Activated T-helper 2 cell treated with anti-CD3 and anti-CD28 coated beads, Interferon-gamma antibody, Interleukin-2, Interleukin-4, amounts not matched to agents 10 μg/mL and 5 μg/mL and 100 μg/mL, durations not matched to agents 14 hours and 24 hours and 36 hours (primary cell): ENCODE data around the gene TTN. TPM values are rescaled to one million over a fixed set of nuclear protein-coding genes. Genes with fewer than 3 reads are reported as not detected.

Experiments
- DNase-seq: peaks from one replicate; pipeline ENCODE4 v3.0.0; 2021; ENCODE audit warnings: low spot score
- H3K27ac Mint-ChIP-seq: one replicate; pipeline ENCODE4 v1.8.0; 2021; ENCODE audit warnings: mixed read lengths
- H3K27me3 Mint-ChIP-seq: one replicate; pipeline ENCODE4 v1.8.0; 2021; ENCODE audit warnings: low read depth, mixed read lengths
- H3K36me3 Mint-ChIP-seq: one replicate; pipeline ENCODE4 v1.8.0; 2021; ENCODE audit warnings: low read depth, mixed read lengths
- H3K4me1 Mint-ChIP-seq: one replicate; pipeline ENCODE4 v1.8.0; 2021; ENCODE audit warnings: low read depth, mixed read lengths
- H3K4me3 Mint-ChIP-seq: one replicate; pipeline ENCODE4 v1.8.0; 2021; ENCODE audit warnings: low read depth, mild to moderate bottlenecking, moderate library complexity, mixed read lengths
- H3K9me3 Mint-ChIP-seq: one replicate; pipeline ENCODE4 v1.8.0; 2021; ENCODE audit warnings: mixed read lengths
- intact Hi-C: fragments of 100-400 bp; cut with micrococcal nuclease; formaldehyde crosslinking; loops from one replicate; pipeline ENCODE4 v1.15.1; 2023
- total RNA-seq: library from RNA; stranded (reverse); gene quantifications from 2 replicates; pipeline ENCODE4 v1.2.3, GENCODE V29; 2022

Gene TTN
- total RNA-seq, 1 donor from 2014 or later = 3.7 TPM

DNA sequence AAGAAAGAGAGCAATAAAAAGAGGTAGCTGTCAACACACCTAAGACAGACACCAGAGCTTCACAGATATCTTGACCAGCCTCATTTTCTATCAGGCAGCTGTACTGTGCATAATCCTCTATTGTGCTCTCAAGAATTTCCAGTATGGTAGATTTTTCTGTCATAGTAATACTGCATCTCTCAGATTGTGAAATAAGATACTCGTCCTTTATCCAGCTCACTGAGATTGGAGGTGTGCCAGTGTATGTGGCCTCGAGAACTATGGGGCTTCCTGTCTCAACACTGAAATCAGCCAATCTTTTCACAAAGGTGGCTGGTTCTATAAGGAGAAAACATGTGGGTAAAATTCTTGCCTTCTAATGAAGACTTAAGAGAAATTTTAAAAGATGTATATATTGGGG, 88.9 kb downstream of the TTN start:
- no peaks in the 10 kb centered on the region for H3K27me3 Mint-ChIP-seq
- H3K36me3 Mint-ChIP-seq = no peaks in the 10 kb centered on the region
- intact Hi-C loops = no loop called here
- no peak overlapping the region for H3K4me3 Mint-ChIP-seq
- no peak overlapping the region for H3K27ac Mint-ChIP-seq
- no peak for DNase-seq
- H3K4me1 Mint-ChIP-seq = no peaks in the 10 kb centered on the region
- H3K9me3 Mint-ChIP-seq = no peaks in the 10 kb centered on the region

DNA sequence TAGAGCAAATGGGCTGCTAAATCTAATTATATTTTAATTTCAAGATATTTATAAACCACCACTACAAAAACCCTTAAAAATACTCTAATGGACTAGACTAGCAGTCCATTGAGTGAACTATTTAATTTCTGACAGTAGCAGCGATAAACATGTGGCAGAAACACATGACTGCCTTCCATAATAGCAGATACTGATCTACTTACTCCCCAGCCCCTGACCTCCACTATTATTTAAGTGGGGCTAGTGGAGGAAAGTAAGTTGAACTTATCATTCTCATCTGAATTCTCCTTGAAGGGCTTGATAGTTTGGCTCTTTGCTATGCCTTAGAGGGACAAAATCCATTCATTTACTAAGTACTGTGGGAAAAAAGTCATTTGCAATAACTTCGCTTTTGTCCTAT, 90.8 kb downstream of the TTN start:
- no peaks in the 10 kb centered on the region for H3K27me3 Mint-ChIP-seq
- H3K9me3 Mint-ChIP-seq = no peaks in the 10 kb centered on the region
- no peak for DNase-seq
- intact Hi-C loops = no loop called here
- H3K4me1 Mint-ChIP-seq = no peaks in the 10 kb centered on the region
- H3K4me3 Mint-ChIP-seq = no peak overlapping the region
- no peaks in the 10 kb centered on the region for H3K36me3 Mint-ChIP-seq
- no peak overlapping the region for H3K27ac Mint-ChIP-seq

DNA sequence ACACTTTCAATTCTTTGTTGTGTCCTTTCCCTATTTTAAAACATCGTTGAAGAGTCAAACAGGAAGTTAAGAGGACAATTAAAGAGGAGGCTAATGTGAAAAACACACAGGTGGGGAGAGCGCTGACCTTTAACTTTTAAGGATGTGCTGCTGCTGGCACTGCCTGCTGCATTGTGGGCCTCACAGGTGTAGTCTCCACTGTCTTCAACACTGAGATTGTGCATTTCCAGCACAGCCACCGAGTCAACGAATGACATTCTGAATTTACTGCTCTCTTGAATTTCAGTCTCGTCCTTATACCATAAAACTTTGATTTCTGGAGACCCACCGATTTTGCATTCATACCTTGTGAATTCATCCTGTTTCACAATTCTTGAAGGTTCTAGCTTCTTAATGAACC, 91.9 kb downstream of the TTN start:
- Mint-ChIP-seq H3K9me3 (no peaks in the 10 kb centered on the region), H3K27ac (no peak overlapping the region), H3K27me3 (no peaks in the 10 kb centered on the region), H3K36me3 (no peaks in the 10 kb centered on the region), H3K4me1 (no peaks in the 10 kb centered on the region), H3K4me3 (no peak overlapping the region)
- no peak for DNase-seq
- intact Hi-C loops = no loop called here

- Mint-ChIP-seq H3K9me3 (no peaks in the 10 kb centered on the region), H3K27me3 (no peaks in the 10 kb centered on the region), H3K4me3 (no peak overlapping the region), H3K36me3 (no peaks in the 10 kb centered on the region), H3K27ac (no peak overlapping the region), H3K4me1 (no peaks in the 10 kb centered on the region)
- intact Hi-C loops = no loop called here
- DNase-seq = no peak
Measured at GRCh38 chr2:178707476-178707875, 99.7 kb downstream of the TTN start.

DNA sequence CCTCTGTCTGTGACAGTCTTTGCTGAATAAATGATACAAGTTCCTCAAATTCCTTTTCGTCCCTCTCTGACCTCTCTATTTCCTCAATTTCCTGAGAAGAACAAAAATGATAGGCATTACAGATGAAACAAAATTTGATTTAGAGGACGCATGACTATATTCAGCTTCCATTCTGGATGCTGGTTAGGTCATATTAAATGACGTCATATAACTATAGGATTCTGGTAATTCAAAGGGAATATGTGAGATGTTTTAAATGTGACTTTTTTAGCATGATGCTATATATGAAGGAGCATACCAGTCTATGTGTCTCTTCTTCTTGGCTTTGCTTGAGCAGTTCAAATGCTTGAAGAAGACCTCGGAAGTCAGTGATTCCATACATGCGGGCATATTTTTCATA, 102.3 kb downstream of the TTN start:
- Mint-ChIP-seq H3K4me3 (no peak overlapping the region), H3K27me3 (peaks cover 1% of the 10 kb centered on the region), H3K36me3 (no peaks in the 10 kb centered on the region), H3K9me3 (no peaks in the 10 kb centered on the region), H3K27ac (no peak overlapping the region), H3K4me1 (peaks cover 1% of the 10 kb centered on the region)
- intact Hi-C loops = no loop called here
- DNase-seq = no peak

- Mint-ChIP-seq H3K27ac (no peak overlapping the region), H3K27me3 (peaks cover 1% of the 10 kb centered on the region), H3K4me3 (no peak overlapping the region), H3K36me3 (no peaks in the 10 kb centered on the region), H3K9me3 (no peaks in the 10 kb centered on the region), H3K4me1 (peaks cover 1% of the 10 kb centered on the region)
- intact Hi-C loops = no loop called here
- DNase-seq = no peak
Measured at GRCh38 chr2:178702361-178702760, 104.9 kb downstream of the TTN start.

DNA sequence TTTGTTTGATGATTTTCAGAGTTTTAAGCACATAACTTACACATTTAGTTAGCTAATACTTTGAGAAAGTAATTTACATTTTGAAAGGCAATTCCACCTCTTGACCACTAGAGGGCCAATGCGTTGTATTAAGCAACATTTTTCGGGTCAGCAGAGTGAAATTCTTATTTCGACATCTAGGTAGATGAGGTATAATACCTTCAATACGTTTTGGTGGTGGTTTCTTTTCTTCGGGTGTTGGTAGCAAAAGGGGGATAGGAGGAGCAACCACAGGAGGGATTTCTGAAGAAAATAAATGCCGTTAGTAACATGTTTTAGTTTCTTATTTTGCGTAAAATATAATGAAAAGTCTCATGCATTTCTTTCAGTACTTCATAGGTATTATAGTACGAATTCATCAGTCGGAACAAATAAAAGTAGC, 106.3 kb downstream of the TTN start:
- H3K9me3 Mint-ChIP-seq = no peaks in the 10 kb centered on the region
- H3K27ac Mint-ChIP-seq = no peak overlapping the region
- no peaks in the 10 kb centered on the region for H3K36me3 Mint-ChIP-seq
- H3K4me3 Mint-ChIP-seq = no peak overlapping the region
- H3K27me3 Mint-ChIP-seq = peaks cover 1% of the 10 kb centered on the region
- intact Hi-C loops = loop anchor here (2.0 kb wide), 1 partner anchor 222 kb away; the partner anchor contains the start of gene FKBP7
- peaks cover 1% of the 10 kb centered on the region for H3K4me1 Mint-ChIP-seq
- DNase-seq = no peak

DNA sequence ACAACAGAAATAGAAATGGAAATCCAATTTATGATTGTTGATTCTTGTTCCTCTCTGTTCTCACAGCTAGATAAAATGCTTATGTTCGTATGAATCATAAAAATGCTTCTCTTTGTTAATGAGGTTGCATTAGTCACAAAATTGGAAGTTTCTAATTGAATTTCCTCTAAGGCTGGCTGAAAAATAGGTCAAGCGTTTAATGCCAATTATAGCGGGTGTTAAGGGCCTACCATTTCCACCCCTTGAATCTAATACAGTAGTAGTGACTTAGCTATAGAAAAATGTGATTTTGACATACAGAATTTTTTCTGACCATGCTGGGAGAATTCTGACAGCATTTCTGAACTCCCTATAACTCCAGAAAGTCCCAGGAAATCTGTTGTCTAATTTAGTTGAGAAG, 107.1 kb downstream of the TTN start:
- no peaks in the 10 kb centered on the region for H3K9me3 Mint-ChIP-seq

GRCh38 chr2:178692845-178693244, 114.4 kb downstream of the TTN start:
- Mint-ChIP-seq H3K4me1 (no peaks in the 10 kb centered on the region), H3K27ac (no peak overlapping the region), H3K9me3 (no peaks in the 10 kb centered on the region), H3K36me3 (no peaks in the 10 kb centered on the region), H3K4me3 (no peak overlapping the region), H3K27me3 (no peaks in the 10 kb centered on the region)
- DNase-seq = no peak
- intact Hi-C loops = no loop called here

More for the DNA sequence above, 107.1 kb downstream of the TTN start:
- peaks cover 1% of the 10 kb centered on the region for H3K4me1 Mint-ChIP-seq
- peaks cover 1% of the 10 kb centered on the region for H3K27me3 Mint-ChIP-seq
- no peak overlapping the region for H3K27ac Mint-ChIP-seq
- no peak overlapping the region for H3K4me3 Mint-ChIP-seq
- DNase-seq = no peak
- intact Hi-C loops = loop anchor here (2.0 kb wide), 1 partner anchor 221 kb away; the partner anchor contains the start of gene FKBP7
- no peaks in the 10 kb centered on the region for H3K36me3 Mint-ChIP-seq

- H3K9me3 Mint-ChIP-seq = no peaks in the 10 kb centered on the region
- no peak overlapping the region for H3K27ac Mint-ChIP-seq
- no peaks in the 10 kb centered on the region for H3K36me3 Mint-ChIP-seq
- no peak overlapping the region for H3K4me3 Mint-ChIP-seq
- H3K4me1 Mint-ChIP-seq = no peaks in the 10 kb centered on the region
- DNase-seq = no peak
- intact Hi-C loops = no loop called here
- no peaks in the 10 kb centered on the region for H3K27me3 Mint-ChIP-seq
Measured at GRCh38 chr2:178689808-178690207, 117.4 kb downstream of the TTN start.

DNA sequence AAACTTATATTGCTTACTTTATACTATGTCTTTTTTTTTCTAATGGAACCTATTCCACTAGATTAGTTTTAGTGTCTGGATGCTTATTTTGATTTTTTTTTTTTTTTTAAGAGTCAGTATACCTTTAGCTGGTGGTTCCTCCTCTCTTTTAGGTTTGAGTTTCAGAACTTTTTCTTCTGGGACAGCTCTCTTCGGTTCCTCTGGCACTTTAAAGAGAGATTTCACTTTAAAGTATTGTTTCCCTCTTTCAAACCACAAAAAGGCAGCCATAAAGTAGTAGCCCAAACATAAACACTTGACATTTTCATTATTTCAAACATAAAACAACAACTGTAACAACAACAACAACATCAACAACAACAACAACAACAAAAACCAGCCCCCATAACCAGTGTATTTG, 123.3 kb downstream of the TTN start:
- Mint-ChIP-seq H3K36me3 (peaks cover 6% of the 10 kb centered on the region), H3K27me3 (no peaks in the 10 kb centered on the region), H3K4me3 (no peak overlapping the region), H3K9me3 (no peaks in the 10 kb centered on the region), H3K27ac (no peak overlapping the region), H3K4me1 (no peaks in the 10 kb centered on the region)
- no peak for DNase-seq
- intact Hi-C loops = no loop called here

GRCh38 chr2:178681081-178681480, 126.1 kb downstream of the TTN start:
- DNase-seq = no peak
- peaks cover 8% of the 10 kb centered on the region for H3K36me3 Mint-ChIP-seq
- no peak overlapping the region for H3K4me3 Mint-ChIP-seq
- intact Hi-C loops = no loop called here
- no peaks in the 10 kb centered on the region for H3K4me1 Mint-ChIP-seq
- no peaks in the 10 kb centered on the region for H3K27me3 Mint-ChIP-seq
- no peak overlapping the region for H3K27ac Mint-ChIP-seq
- H3K9me3 Mint-ChIP-seq = no peaks in the 10 kb centered on the region

DNA sequence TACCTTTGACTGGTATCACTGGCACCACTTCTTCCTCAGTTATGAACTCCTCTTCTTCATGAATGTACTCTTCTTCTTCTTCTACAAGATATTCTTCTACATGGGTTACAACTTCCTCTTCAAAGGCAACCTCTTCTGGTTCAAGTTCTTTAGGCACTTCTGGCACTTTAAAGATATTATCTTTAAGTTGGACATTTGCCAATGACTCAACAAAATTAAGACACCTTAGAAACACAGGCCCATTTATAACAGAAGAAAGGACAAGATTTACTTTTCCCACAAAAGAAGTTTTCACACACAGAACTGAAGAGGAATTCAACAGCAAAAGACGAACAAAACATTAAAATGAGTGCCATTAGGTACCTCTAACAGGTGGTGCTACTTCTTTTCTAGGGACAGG, 127.3 kb downstream of the TTN start:
- Mint-ChIP-seq H3K4me1 (no peaks in the 10 kb centered on the region), H3K36me3 (peaks cover 8% of the 10 kb centered on the region), H3K9me3 (no peaks in the 10 kb centered on the region), H3K4me3 (no peak overlapping the region), H3K27me3 (no peaks in the 10 kb centered on the region), H3K27ac (no peak overlapping the region)
- no peak for DNase-seq
- intact Hi-C loops = no loop called here

DNA sequence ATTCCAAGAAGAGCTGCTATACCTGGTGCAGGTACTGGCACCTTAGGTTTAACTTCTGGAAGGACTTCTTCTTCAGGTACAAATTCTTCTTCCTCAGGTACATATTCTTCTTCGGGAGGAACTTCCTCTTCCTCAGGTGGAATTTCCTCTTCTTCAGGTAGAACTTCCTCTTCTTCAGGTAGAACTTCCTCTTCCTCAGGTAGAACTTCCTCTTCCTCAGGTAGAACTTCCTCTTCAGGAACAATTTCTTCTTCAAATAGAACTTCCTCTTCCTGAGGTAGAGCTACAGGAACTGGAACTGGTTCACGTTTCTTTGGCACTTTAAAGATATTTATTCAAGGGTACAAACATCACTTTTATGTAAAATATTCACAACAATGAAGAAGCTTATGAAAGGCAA, 129.6 kb downstream of the TTN start:
- intact Hi-C loops = no loop called here
- H3K4me3 Mint-ChIP-seq = no peak overlapping the region
- H3K27me3 Mint-ChIP-seq = no peaks in the 10 kb centered on the region
- no peak for DNase-seq
- peaks cover 8% of the 10 kb centered on the region for H3K36me3 Mint-ChIP-seq
- H3K4me1 Mint-ChIP-seq = no peaks in the 10 kb centered on the region
- no peaks in the 10 kb centered on the region for H3K9me3 Mint-ChIP-seq
- no peak overlapping the region for H3K27ac Mint-ChIP-seq
